GM19035 (cell line): ENCODE measurements around the gene LAX1.
A peak's percentile ranks its signal among the peaks of the same experiment; 100 is the strongest.
"Not testable (repeated sequence)": the region's sequence is repeated elsewhere in the genome, so short reads cannot be mapped to it uniquely, and the experiment has no call there.

Experiments used
- ATAC-seq: cut with Tn5 transposase; IDR thresholded peaks from one replicate; pipeline ENCODE4 v1.9.1; 2021; ENCODE audit not compliant: unreplicated experiment

LAX1 gene

GRCh38 chr1:203768256-203768655 is 3.3 kb downstream of the LAX1 start:
- ATAC-seq = no peak

GRCh38 chr1:203769505-203770343 is 4.7 kb downstream of the LAX1 start:
- no peak for ATAC-seq

GRCh38 chr1:203771901-203772301 is 6.9 kb downstream of the LAX1 start:
- ATAC-seq = no peak

- ATAC-seq = no peak
These were observed 7.9 kb downstream of the LAX1 start for GRCh38 chr1:203772836-203773235.

- no peak for ATAC-seq
These were observed 11.7 kb downstream of the LAX1 start for GRCh38 chr1:203776636-203777035.

GRCh38 chr1:203777596-203777995 is 12.6 kb downstream of the LAX1 start:
- ATAC-seq = no peak

GRCh38 chr1:203778146-203778545 is 13.2 kb downstream of the LAX1 start:
- ATAC-seq = no peak

- no peak for ATAC-seq
These were observed 13.8 kb downstream of the LAX1 start for GRCh38 chr1:203778789-203779188.

GRCh38 chr1:203781962-203782361 is 17.0 kb downstream of the LAX1 start:
- no peak for ATAC-seq

GRCh38 chr1:203789966-203790365 is 25.0 kb downstream of the LAX1 start:
- ATAC-seq = no peak

- no peak for ATAC-seq
These were observed 26.5 kb downstream of the LAX1 start for GRCh38 chr1:203791498-203791897.

- no peak for ATAC-seq
These were observed 27.5 kb downstream of the LAX1 start for GRCh38 chr1:203792486-203792885.

GRCh38 chr1:203793561-203793960 is 28.6 kb downstream of the LAX1 start:
- not testable (repeated sequence) for ATAC-seq

- ATAC-seq = no peak
These were observed 29.9 kb downstream of the LAX1 start for GRCh38 chr1:203794764-203795440.

- peak; percentile 96 for ATAC-seq
These were observed 30.7 kb downstream of the LAX1 start, which contains the start of the genes ZBED6 and ZC3H11A for GRCh38 chr1:203795441-203796235. ZBED6 (plus strand) TSS chr1:203795623; CDS start chr1:203797523, 1,900 bp downstream. ZC3H11A (plus strand) TSS chr1:203795623; CDS start chr1:203817071, 21,448 bp downstream.

- ATAC-seq = no peak
These were observed 31.2 kb downstream of the LAX1 start for GRCh38 chr1:203796236-203796605.

GRCh38 chr1:203797216-203797615 is 32.2 kb downstream of the LAX1 start:
- no peak for ATAC-seq

GRCh38 chr1:203797948-203798655 is 33.1 kb downstream of the LAX1 start:
- ATAC-seq = no peak

GRCh38 chr1:203799157-203799556 is 34.2 kb downstream of the LAX1 start:
- no peak for ATAC-seq

- ATAC-seq = no peak
These were observed 35.0 kb downstream of the LAX1 start for GRCh38 chr1:203799971-203800370.

GRCh38 chr1:203805689-203806088 is 40.7 kb downstream of the LAX1 start:
- no peak for ATAC-seq
